HEK293T (cell line): Measurements from ENCODE around the gene METTL24.

Source experiments
- CTCF ChIA-PET: fragments of 350-600 bp; formaldehyde crosslinking; extraction: SDS; loops from one replicate; lab custom pipeline; 2021; ENCODE audit warnings: antibody characterized with exemption, inconsistent platforms; lab: Yijun Ruan, JAX
- POLR2A ChIA-PET: fragments of 350-600 bp; formaldehyde crosslinking; extraction: SDS; loops from one replicate; lab custom pipeline; 2020; ENCODE audit warnings: antibody characterized with exemption, inconsistent platforms; lab: Yijun Ruan, JAX
- DNase-seq: peaks from one replicate; pipeline ENCODE4 v3.0.0; 2012; ENCODE audit warnings: mixed read lengths; ENCODE audit errors: extremely low spot score
- ARNT ChIP-seq: fragments of 450-650 bp; IDR thresholded peaks from 2 replicates; pipeline ENCODE4 v1.6.1; 2017; ENCODE audit warnings: mild to moderate bottlenecking
- BHLHE40 ChIP-seq: fragments of 450-650 bp; IDR thresholded peaks from 2 replicates; pipeline ENCODE4 v1.6.1; 2016; ENCODE audit warnings: mild to moderate bottlenecking, moderate library complexity, borderline replicate concordance
- CTBP1 ChIP-seq: fragments of 450-650 bp; IDR thresholded peaks from 2 replicates; pipeline ENCODE4 v1.6.1; 2016; ENCODE audit warnings: borderline replicate concordance
- ELF4 ChIP-seq: fragments of 450-650 bp; IDR thresholded peaks from 2 replicates; pipeline ENCODE4 v1.6.1; 2017; ENCODE audit warnings: antibody characterized with exemption
- FOXA1 ChIP-seq: fragments of 450-650 bp; IDR thresholded peaks from 2 replicates; pipeline ENCODE4 v1.6.1; 2016; ENCODE audit warnings: mild to moderate bottlenecking
- FOXK2 ChIP-seq: fragments of 450-650 bp; IDR thresholded peaks from 2 replicates; pipeline ENCODE4 v1.6.1; 2016; ENCODE audit warnings: mild to moderate bottlenecking
- FOXM1 ChIP-seq: fragments of 450-650 bp; IDR thresholded peaks from 2 replicates; pipeline ENCODE4 v1.6.1; 2017; ENCODE audit warnings: mild to moderate bottlenecking, borderline replicate concordance
- HDGF ChIP-seq: fragments of 450-650 bp; IDR thresholded peaks from 2 replicates; pipeline ENCODE4 v1.6.1; 2017; ENCODE audit warnings: antibody characterized with exemption, borderline replicate concordance
- L3MBTL2 ChIP-seq: fragments of 450-650 bp; conservative IDR thresholded peaks from 2 replicates; pipeline ENCODE4 v1.6.1; 2016; ENCODE audit warnings: mild to moderate bottlenecking
- LEF1 ChIP-seq: fragments of 450-650 bp; IDR thresholded peaks from 2 replicates; pipeline ENCODE4 v1.6.1; 2017; ENCODE audit warnings: mild to moderate bottlenecking, borderline replicate concordance
- NFRKB ChIP-seq: fragments of 450-650 bp; IDR thresholded peaks from 2 replicates; pipeline ENCODE4 v1.6.1; 2016; ENCODE audit warnings: mild to moderate bottlenecking, moderate library complexity
- SP1 ChIP-seq: fragments of 450-650 bp; IDR thresholded peaks from 2 replicates; pipeline ENCODE4 v1.6.1; 2017
- SUZ12 ChIP-seq: fragments of 450-650 bp; IDR thresholded peaks from 2 replicates; pipeline ENCODE4 v1.6.1; 2016; ENCODE audit warnings: mild to moderate bottlenecking
- TARDBP ChIP-seq: fragments of 450-650 bp; IDR thresholded peaks from 2 replicates; pipeline ENCODE4 v1.6.1; 2016
- ZNF384 ChIP-seq: fragments of 450-650 bp; IDR thresholded peaks from 2 replicates; pipeline ENCODE4 v1.6.1; 2016
- TF ChIP-seq, protein P1 (sequence below): fragments of 450-650 bp; IDR thresholded peaks from 2 replicates; pipeline ENCODE4 v1.6.1; 2016

The METTL24 gene

DNA sequence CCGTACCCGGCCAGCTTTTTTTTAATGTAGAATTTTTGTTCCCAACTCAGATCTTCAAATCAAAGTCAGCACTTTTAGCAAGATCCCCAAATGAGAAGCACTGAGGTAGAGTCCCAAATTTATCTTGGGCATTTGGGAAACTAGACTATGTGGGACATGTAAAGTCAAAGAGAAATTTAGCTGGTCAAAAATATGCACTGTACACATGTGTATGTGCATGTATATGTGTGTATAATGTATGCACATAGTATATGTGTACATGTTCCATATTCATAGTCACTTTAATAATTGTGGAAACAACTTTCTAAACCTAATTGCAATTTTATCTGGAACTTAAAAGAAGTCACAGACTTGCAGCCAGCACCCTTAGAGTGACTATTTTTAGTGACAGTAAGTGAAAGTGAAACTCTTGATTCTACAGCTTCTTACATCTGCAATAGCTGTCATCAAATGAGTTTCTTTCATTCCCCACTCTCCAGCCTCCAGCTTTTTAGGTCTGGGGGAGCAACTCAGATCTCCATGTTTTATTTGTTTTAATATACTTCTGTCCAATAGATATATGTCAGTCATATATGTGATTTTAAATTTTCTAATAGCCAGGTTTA, 124.3 kb downstream of the METTL24 start:
- no peak for DNase-seq
- ChIA-PET CTCF (no interaction called here), POLR2A (no interaction called here)
- TF ChIP-seq ARNT (no peak), HDGF (no peak), CTBP1 (no peak), FOXA1 (no peak), L3MBTL2 (no peak), ZNF384 (no peak), FOXK2 (no peak), SUZ12 (no peak), TARDBP (no peak), ELF4 (no peak), SP1 (no peak), LEF1 (no peak), FOXM1 (no peak), BHLHE40 (no peak), NFRKB (no peak)
- TF ChIP-seq, protein P1, sequence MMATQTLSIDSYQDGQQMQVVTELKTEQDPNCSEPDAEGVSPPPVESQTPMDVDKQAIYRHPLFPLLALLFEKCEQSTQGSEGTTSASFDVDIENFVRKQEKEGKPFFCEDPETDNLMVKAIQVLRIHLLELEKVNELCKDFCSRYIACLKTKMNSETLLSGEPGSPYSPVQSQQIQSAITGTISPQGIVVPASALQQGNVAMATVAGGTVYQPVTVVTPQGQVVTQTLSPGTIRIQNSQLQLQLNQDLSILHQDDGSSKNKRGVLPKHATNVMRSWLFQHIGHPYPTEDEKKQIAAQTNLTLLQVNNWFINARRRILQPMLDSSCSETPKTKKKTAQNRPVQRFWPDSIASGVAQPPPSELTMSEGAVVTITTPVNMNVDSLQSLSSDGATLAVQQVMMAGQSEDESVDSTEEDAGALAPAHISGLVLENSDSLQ, result no peak

DNA sequence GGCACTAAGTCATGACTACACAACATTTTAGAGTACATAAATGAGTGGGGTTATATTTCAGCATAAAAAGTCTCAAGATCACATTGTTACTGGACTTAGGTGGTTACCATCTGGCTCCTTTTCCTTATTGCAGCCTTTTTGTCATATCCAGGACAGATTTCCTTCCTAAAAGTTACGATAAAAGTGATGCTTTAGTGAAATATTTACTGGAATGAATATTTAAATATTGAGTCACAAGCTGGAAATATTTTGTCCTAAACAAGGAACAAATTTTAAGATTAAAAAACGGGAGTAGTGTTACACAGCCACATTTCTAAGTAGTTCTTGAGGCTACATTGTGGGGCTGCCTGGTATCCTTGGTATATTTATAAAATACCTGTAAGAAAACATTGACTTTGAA, 125.7 kb downstream of the METTL24 start:
- DNase-seq, result no peak
- TF ChIP-seq SUZ12, result no peak
- TF ChIP-seq LEF1, result no peak
- no peak for TF ChIP-seq L3MBTL2
- TF ChIP-seq FOXM1, result no peak
- no peak for TF ChIP-seq HDGF
- TF ChIP-seq CTBP1, result no peak
- TF ChIP-seq NFRKB, result no peak
- TF ChIP-seq TARDBP, result no peak
- no peak for TF ChIP-seq ARNT

DNA sequence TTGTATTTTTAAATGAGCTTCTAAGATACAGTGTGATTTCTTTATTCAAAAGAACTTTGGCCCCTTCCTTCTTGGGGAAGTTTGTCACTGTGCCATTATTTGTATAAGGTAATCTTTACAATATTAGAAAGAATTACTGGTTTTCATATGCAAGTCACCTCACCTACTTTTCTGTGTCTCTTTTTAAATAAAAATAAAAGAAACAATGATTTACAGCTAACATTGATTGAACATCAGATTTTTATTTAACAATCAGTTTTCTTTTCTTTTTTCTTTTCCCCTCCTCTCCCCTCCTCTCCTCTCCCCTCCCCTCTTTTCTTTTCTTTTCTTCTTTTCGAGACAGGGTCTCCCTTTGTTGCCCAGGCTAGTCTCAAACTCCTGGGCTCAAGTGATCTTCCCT, 131.9 kb downstream of the METTL24 start:
- no peak for TF ChIP-seq LEF1
- no peak for TF ChIP-seq FOXK2
- TF ChIP-seq, protein P1, result no peak
- no peak for TF ChIP-seq SUZ12
- TF ChIP-seq HDGF, result no peak
- DNase-seq, result no peak
- POLR2A ChIA-PET, result no interaction called here
- CTCF ChIA-PET, result no interaction called here

More for the DNA sequence above, 125.7 kb downstream of the METTL24 start:
- CTCF ChIA-PET, result no interaction called here
- POLR2A ChIA-PET, result no interaction called here

DNA sequence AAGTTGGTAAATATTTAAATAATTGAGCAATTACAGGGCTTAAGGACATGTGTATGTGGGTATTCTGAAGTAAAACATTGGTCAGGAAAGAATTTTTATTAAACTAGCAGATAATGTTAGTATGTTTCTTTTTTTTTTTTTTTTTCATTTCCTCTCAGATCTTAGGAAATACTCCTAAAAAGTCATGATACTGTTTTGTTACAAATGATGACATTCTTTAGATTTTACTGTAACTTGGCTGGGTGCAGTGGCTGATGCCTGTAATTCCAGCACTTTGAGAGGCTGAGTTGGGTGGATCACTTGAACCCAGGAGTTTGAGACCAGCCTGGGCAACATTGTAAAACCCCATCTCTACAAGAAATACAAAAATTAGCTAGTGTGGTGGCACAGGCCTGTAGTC, 136.4 kb downstream of the METTL24 start:
- CTCF ChIA-PET, result no interaction called here
- DNase-seq, result no peak
- no peak for TF ChIP-seq FOXA1
- TF ChIP-seq TARDBP, result no peak
- no peak for TF ChIP-seq SP1
- no peak for TF ChIP-seq HDGF
- TF ChIP-seq FOXM1, result no peak
- no peak for TF ChIP-seq CTBP1
- no peak for TF ChIP-seq SUZ12
- TF ChIP-seq ELF4, result no peak
- TF ChIP-seq LEF1, result no peak
- TF ChIP-seq FOXK2, result no peak
- no peak for TF ChIP-seq BHLHE40
- TF ChIP-seq ZNF384, result no peak
- TF ChIP-seq, protein P1, result no peak
- no peak for TF ChIP-seq L3MBTL2
- POLR2A ChIA-PET, result no interaction called here

DNA sequence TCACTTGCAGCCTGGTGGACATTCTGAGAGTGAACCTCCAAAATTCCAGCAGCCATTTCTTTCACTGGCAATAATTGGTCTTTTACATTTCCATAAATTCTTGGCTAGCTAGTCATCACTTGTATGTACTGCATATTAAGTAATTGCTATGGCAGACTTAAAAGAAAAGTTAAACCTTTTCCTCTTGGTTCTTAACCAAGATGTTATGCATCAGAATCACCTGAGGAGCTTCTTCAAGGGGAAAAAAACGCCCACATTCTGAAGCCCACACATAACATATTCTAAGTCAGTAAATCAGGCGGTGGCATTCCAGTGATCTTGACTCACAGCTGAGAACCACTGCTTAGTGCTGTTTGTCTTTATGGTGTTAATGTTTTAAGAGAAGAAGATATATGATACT, 140.9 kb downstream of the METTL24 start:
- POLR2A ChIA-PET, result interaction anchor here (0.6 kb wide), 1 partner anchor 101 kb away, joined by 3 read pairs; no protein-coding TSS in a partner anchor
- CTCF ChIA-PET, result no interaction called here
- no peak for DNase-seq
- TF ChIP-seq, protein P1, result no peak

DNA sequence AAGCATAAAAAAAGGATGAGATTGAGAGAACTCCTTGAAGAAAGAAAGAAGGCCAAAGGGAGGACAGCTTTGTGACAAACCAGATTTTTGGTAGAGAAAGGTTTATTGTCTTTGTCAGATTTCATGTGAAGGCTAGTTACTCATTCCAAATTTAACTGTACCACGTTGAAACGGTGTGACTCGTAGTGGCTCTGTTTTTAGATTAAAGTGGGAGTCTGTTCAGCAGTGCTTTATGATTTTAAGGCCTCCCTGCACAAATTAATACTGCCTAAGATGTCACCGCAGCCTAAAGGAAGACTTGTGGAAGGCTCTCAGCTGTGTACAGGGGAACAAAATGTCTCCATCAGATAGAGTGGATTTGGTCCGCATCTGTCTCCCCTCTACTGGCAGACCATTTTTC, 142.0 kb downstream of the METTL24 start:
- POLR2A ChIA-PET, result no interaction called here
- TF ChIP-seq FOXK2 (no peak), SUZ12 (no peak), BHLHE40 (no peak), FOXM1 (no peak), NFRKB (no peak), ZNF384 (no peak), L3MBTL2 (no peak), ARNT (no peak), CTBP1 (no peak), HDGF (no peak), FOXA1 (no peak), TARDBP (no peak), SP1 (no peak), ELF4 (no peak)
- TF ChIP-seq, protein P1, result no peak
- CTCF ChIA-PET, result interaction anchor here (1.2 kb wide), 1 partner anchor 10 kb away, joined by 4 read pairs; no protein-coding TSS in a partner anchor
- DNase-seq, result no peak
